Loucy (cell line): ENCODE results near the gene SERPINB1.

Experiments
- CTCF ChIP-seq: fragments of 200-600 bp; sonication (generic); conservative IDR thresholded peaks from 2 replicates; pipeline ENCODE4 v1.5.1; 2014; ENCODE audit warnings: mild to moderate bottlenecking, antibody characterized with exemption, low read length
- EZH2phosphoT487 ChIP-seq: fragments of 200-600 bp; IDR thresholded peaks from 2 replicates; pipeline ENCODE4 v1.6.1; 2018; ENCODE audit warnings: antibody characterized with exemption, mild to moderate bottlenecking, moderate library complexity, borderline replicate concordance

- TF ChIP-seq CTCF (no peak), EZH2phosphoT487 (no peak)
Measured at GRCh38 chr6:2861060-2861821, 19.6 kb upstream of the SERPINB1 start.
